PC-9 (cell line): ENCODE results near the gene NDE1. TPM values are rescaled to one million over a fixed set of nuclear protein-coding genes. Genes with fewer than 3 reads are reported as not detected.

Experiments used
- BruUV-seq: library from RNA; stranded (reverse); fragments of 400-500 nt; replicated peaks from 2 replicates; lab custom pipeline; 2021; lab: Mats Ljungman, UMichigan
- CTCF ChIA-PET: fragments of 300-600 bp; sonication (Branson Sonifier 250); formaldehyde crosslinking; loops from one replicate; lab custom pipeline; 2022; ENCODE audit warnings: antibody characterized with exemption; lab: Charles Lee
- POLR2A ChIA-PET: fragments of 300-600 bp; sonication (Branson Sonifier 250); formaldehyde crosslinking; loops from one replicate; lab custom pipeline; 2022; ENCODE audit warnings: antibody characterized with exemption; ENCODE audit not compliant: unreplicated experiment; lab: Charles Lee
- DNase-seq, 2 experiments: peaks; one replicate each; pipeline versions ENCODE4 v3.0.0 to v3.0.0-alpha.2; 2015 to 2022; ENCODE audit warnings: mixed read lengths in 1 of 2
- H2AFZ ChIP-seq: fragments of 200-600 bp; sonication (generic); 2 replicates; pipeline ENCODE4 v1.8.1; 2017; ENCODE audit warnings: antibody characterized with exemption
- H3F3A ChIP-seq: fragments of 200-600 bp; sonication (generic); 2 replicates; pipeline ENCODE4 v1.8.1; 2017; ENCODE audit warnings: antibody characterized with exemption, mild to moderate bottlenecking, low read depth; ENCODE audit not compliant: insufficient read depth
- H3K27ac ChIP-seq: fragments of 200-600 bp; sonication (generic); 2 replicates; pipeline ENCODE4 v1.6.1; 2016; ENCODE audit warnings: mixed run types
- H3K27me3 ChIP-seq: fragments of 200-600 bp; sonication (generic); 2 replicates; pipeline ENCODE4 v1.6.1; 2016; ENCODE audit warnings: low read depth, mixed run types; ENCODE audit not compliant: insufficient read depth
- H3K36me3 ChIP-seq: fragments of 200-600 bp; sonication (generic); 2 replicates; pipeline ENCODE4 v1.6.1; 2016; ENCODE audit warnings: low read depth, mixed run types
- H3K4me1 ChIP-seq: fragments of 200-600 bp; sonication (generic); replicated peaks from 2 replicates; pipeline ENCODE4 v1.6.1; 2016; ENCODE audit warnings: mixed run types; ENCODE audit not compliant: insufficient read depth
- H3K4me2 ChIP-seq: fragments of 200-600 bp; sonication (generic); 2 replicates; pipeline ENCODE4 v1.6.1; 2017; ENCODE audit warnings: mixed run types
- H3K4me3 ChIP-seq: fragments of 200-600 bp; sonication (generic); 2 replicates; pipeline ENCODE4 v1.6.1; 2016; ENCODE audit warnings: mixed run types
- H3K79me2 ChIP-seq: fragments of 200-600 bp; sonication (generic); 2 replicates; pipeline ENCODE4 v1.6.1; 2017; ENCODE audit warnings: low read depth, mixed run types
- H3K9me2 ChIP-seq: fragments of 200-600 bp; sonication (generic); 2 replicates; pipeline ENCODE4 v1.8.1; 2017; ENCODE audit warnings: mild to moderate bottlenecking; ENCODE audit not compliant: insufficient read depth
- H3K9me3 ChIP-seq: fragments of 200-600 bp; sonication (generic); 2 replicates; pipeline ENCODE4 v1.8.1; 2016; ENCODE audit warnings: low read depth; ENCODE audit not compliant: insufficient read depth
- H4K20me1 ChIP-seq: fragments of 200-600 bp; sonication (generic); 2 replicates; pipeline ENCODE4 v1.8.1; 2017; ENCODE audit not compliant: insufficient read depth
- EZH2 ChIP-seq: fragments of 200-600 bp; sonication (generic); IDR thresholded peaks from 2 replicates; pipeline ENCODE4 v1.8.0; 2017; ENCODE audit warnings: antibody characterized with exemption, low read depth
- intact Hi-C: fragments of 100-400 bp; cut with micrococcal nuclease; formaldehyde crosslinking; loops from one replicate; pipeline ENCODE4 v1.10.0; 2022; ENCODE audit not compliant: unreplicated experiment
- total RNA-seq: library from RNA; stranded (reverse); gene quantifications from 2 replicates; pipeline ENCODE4 v1.2.3, GENCODE V29; 2021
- TF ChIP-seq, protein P1 (sequence below): fragments of 200-600 bp; sonication (generic); conservative IDR thresholded peaks from 2 replicates; pipeline ENCODE4 v1.6.1; 2017; ENCODE audit warnings: mixed run types, antibody characterized with exemption, mild to moderate bottlenecking, moderate library complexity

The NDE1 gene
- total RNA-seq, 1 experiment from 2014 or later = 119 TPM

DNA sequence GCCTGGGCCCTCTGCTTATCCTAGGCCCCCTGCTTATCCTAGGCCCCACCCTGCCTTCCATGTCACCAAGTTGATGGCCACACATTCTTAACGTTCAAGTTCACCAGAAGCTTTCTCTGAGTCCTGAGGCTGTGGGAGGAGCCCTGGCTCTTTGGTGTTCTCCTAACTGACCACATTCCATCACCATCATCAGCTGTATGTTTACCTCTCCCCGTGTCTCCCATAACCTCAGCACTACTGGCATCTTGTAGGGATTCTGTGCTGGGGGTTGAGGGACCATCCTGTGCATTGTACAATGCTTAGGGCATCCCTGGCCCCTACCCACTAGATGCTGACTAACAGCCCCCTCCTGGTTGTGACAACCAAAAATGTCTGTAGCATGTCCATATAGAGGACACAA, 99.3 kb downstream of the NDE1 start:
- POLR2A ChIA-PET = no interaction called here
- no TSS peak for BruUV-seq

DNA sequence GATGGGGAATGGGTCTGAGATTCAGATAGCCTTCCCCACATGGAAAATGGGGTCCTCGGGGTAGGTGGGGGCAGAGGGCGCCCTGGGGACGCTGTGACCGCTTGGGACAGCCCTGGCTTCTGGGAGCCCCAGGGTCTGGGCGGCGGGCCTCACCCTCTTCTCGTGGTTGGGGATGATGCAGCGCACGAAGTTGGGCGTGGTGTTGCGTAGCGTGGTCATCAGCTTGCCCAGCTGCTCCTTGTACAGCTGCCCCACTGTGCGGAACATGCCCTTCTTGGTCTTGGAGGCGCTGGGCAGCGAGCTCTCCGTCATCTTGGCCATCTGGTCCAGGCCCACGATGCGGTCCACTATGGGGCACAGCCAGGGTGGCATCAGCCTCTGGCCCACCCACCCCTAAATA, 99.9 kb downstream of the NDE1 start:
- Histone ChIP-seq H4K20me1 (no peaks in the 10 kb centered on the region), H3K4me1 (no peaks in the 10 kb centered on the region), H3K4me2 (no peak overlapping the region), H3K36me3 (no peaks in the 10 kb centered on the region), H3K79me2 (no peaks in the 10 kb centered on the region), H3K4me3 (no peak overlapping the region), H3F3A (peaks cover 2% of the 10 kb centered on the region; the same call in 1 of the 2 replicates), H3K27me3 (no peaks in the 10 kb centered on the region), H3K27ac (no peak overlapping the region), H3K9me3 (no peaks in the 10 kb centered on the region), H3K9me2 (no peaks in the 10 kb centered on the region), H2AFZ (no peak overlapping the region)
- BruUV-seq = no TSS peak
- no peak for DNase-seq
- intact Hi-C loops = no loop called here
- ChIA-PET CTCF (no interaction called here), POLR2A (no interaction called here)
- TF ChIP-seq, protein P1, sequence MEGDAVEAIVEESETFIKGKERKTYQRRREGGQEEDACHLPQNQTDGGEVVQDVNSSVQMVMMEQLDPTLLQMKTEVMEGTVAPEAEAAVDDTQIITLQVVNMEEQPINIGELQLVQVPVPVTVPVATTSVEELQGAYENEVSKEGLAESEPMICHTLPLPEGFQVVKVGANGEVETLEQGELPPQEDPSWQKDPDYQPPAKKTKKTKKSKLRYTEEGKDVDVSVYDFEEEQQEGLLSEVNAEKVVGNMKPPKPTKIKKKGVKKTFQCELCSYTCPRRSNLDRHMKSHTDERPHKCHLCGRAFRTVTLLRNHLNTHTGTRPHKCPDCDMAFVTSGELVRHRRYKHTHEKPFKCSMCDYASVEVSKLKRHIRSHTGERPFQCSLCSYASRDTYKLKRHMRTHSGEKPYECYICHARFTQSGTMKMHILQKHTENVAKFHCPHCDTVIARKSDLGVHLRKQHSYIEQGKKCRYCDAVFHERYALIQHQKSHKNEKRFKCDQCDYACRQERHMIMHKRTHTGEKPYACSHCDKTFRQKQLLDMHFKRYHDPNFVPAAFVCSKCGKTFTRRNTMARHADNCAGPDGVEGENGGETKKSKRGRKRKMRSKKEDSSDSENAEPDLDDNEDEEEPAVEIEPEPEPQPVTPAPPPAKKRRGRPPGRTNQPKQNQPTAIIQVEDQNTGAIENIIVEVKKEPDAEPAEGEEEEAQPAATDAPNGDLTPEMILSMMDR = no peak
- no peak for TF ChIP-seq EZH2

More for the DNA sequence above, 99.3 kb downstream of the NDE1 start:
- Histone ChIP-seq H3K27ac (no peak overlapping the region), H3K79me2 (no peaks in the 10 kb centered on the region), H3K27me3 (no peaks in the 10 kb centered on the region), H3K36me3 (no peaks in the 10 kb centered on the region), H3K4me1 (no peaks in the 10 kb centered on the region), H3F3A (no peaks in the 10 kb centered on the region), H4K20me1 (no peaks in the 10 kb centered on the region), H3K9me3 (no peaks in the 10 kb centered on the region), H3K4me3 (no peak overlapping the region), H2AFZ (no peak overlapping the region), H3K9me2 (no peaks in the 10 kb centered on the region), H3K4me2 (no peak overlapping the region)
- intact Hi-C loops = no loop called here
- DNase-seq = peak; percentile 32 to 60
- CTCF ChIA-PET = no interaction called here
- no peak for TF ChIP-seq EZH2
- TF ChIP-seq, protein P1 = no peak

GRCh38 chr16:15751940-15752339, 101.9 kb downstream of the NDE1 start:
- Histone ChIP-seq H3K36me3 (no peaks in the 10 kb centered on the region), H3K27me3 (no peaks in the 10 kb centered on the region), H4K20me1 (no peaks in the 10 kb centered on the region), H3K4me2 (no peak overlapping the region), H3K4me1 (no peaks in the 10 kb centered on the region), H3K9me3 (no peaks in the 10 kb centered on the region), H3K4me3 (no peak overlapping the region), H3K27ac (no peak overlapping the region), H3F3A (peaks cover 4% of the 10 kb centered on the region; the same call in 1 of the 2 replicates), H2AFZ (no peak overlapping the region), H3K79me2 (no peaks in the 10 kb centered on the region), H3K9me2 (no peaks in the 10 kb centered on the region)
- DNase-seq = no peak
- POLR2A ChIA-PET = no interaction called here
- TF ChIP-seq EZH2 = no peak
- TF ChIP-seq, protein P1 = no peak
- CTCF ChIA-PET = no interaction called here
- intact Hi-C loops = no loop called here
- no TSS peak for BruUV-seq
